Thyroid gland (tissue), 4 donors: ENCODE measurements around the gene B3GNT7.

Experiments used
- POLR2A ChIP-seq, 2 donors: fragments of 450-650 bp; IDR thresholded peaks; one replicate each; pipeline ENCODE4 v1.6.1; 2017; ENCODE audit warnings: antibody characterized with exemption in 2 of 2, mild to moderate bottlenecking in 2 of 2, moderate library complexity in 1 of 2
- TF ChIP-seq, protein P1 (sequence below), 6 experiments: fragments of 200-600 bp in 3 of 6; fragments of 450-650 bp in 3 of 6; sonication (generic) in 3 of 6; IDR thresholded peaks; one replicate each; pipeline ENCODE4 v1.5.1; 2016 to 2019; ENCODE audit warnings: antibody characterized with exemption in 6 of 6, mild to moderate bottlenecking in 2 of 6, inconsistent platforms in 1 of 6, moderate library complexity in 1 of 6

GRCh38 chr2:231387904-231388724 is 7.4 kb upstream of the B3GNT7 start:
- TF ChIP-seq, protein P1, sequence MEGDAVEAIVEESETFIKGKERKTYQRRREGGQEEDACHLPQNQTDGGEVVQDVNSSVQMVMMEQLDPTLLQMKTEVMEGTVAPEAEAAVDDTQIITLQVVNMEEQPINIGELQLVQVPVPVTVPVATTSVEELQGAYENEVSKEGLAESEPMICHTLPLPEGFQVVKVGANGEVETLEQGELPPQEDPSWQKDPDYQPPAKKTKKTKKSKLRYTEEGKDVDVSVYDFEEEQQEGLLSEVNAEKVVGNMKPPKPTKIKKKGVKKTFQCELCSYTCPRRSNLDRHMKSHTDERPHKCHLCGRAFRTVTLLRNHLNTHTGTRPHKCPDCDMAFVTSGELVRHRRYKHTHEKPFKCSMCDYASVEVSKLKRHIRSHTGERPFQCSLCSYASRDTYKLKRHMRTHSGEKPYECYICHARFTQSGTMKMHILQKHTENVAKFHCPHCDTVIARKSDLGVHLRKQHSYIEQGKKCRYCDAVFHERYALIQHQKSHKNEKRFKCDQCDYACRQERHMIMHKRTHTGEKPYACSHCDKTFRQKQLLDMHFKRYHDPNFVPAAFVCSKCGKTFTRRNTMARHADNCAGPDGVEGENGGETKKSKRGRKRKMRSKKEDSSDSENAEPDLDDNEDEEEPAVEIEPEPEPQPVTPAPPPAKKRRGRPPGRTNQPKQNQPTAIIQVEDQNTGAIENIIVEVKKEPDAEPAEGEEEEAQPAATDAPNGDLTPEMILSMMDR (IDR thresholded peaks at IDR 0.05), result no peak
- no peak for TF ChIP-seq POLR2A (IDR thresholded peaks at IDR 0.05)
